ENCODE data around the gene C11orf68. TPM values are rescaled to one million over a fixed set of nuclear protein-coding genes. Genes with fewer than 3 reads are reported as not detected.

C11orf68 gene
- total and polyA plus RNA-seq, 9 of the 15 experiments (the other 6 are each of a cell fraction or from before 2014, with no cell fraction given): 3.6 to 35.9 (median 12.8) TPM

- TF ChIP-seq MGA (IDR thresholded peaks at IDR 0.05) (no peak; the same call in 1 of the 2 replicates), KLF6 (CRISPR knock-in tag; IDR thresholded peaks at IDR 0.05; ENCODE audit: borderline replicate concordance) (no peak), PHTF2 (CRISPR knock-in tag; IDR thresholded peaks at IDR 0.05) (no peak), ZBTB7A (IDR thresholded peaks at IDR 0.05; ENCODE audit: borderline replicate concordance, control insufficient read depth, low read depth, low read length) (peak; percentile 72; the same call in 1 of the 2 replicates), MTA2 (IDR thresholded peaks at IDR 0.05; ENCODE audit: low read depth) (no peak), CHCHD3 (CRISPR knock-in tag; IDR thresholded peaks at IDR 0.05) (no peak), CREBBP (IDR thresholded peaks at IDR 0.05; ENCODE audit: low read depth, low read length) (no peak), TAF1 (IDR thresholded peaks at IDR 0.05; ENCODE audit: control insufficient read depth, extremely low read depth, insufficient read depth, low read length, severe bottlenecking) (peak; percentile 26), RFX5 (IDR thresholded peaks at IDR 0.05; ENCODE audit: low read depth, low read length) (no peak), HCFC1 (IDR thresholded peaks at IDR 0.05; ENCODE audit: low read depth, low read length) (no peak), ZNF12 (CRISPR knock-in tag; IDR thresholded peaks at IDR 0.05) (no peak), DNMT1 (IDR thresholded peaks at IDR 0.05) (no peak), PKNOX1 (IDR thresholded peaks at IDR 0.05) (0 out of 2 replicates have a peak, but pooled peaks have one; percentile 26), RAD51 (IDR thresholded peaks at IDR 0.05; ENCODE audit: borderline replicate concordance, low read depth) (no peak), ETS2 (tag; IDR thresholded peaks at IDR 0.05; ENCODE audit: borderline replicate concordance, poor library complexity, severe bottlenecking) (peak; percentile 4)
Measured at GRCh38 chr11:65919573-65920371, 910 bp upstream of the C11orf68 start (continued).
